Omental fat pad (tissue), 4 donors: Measurements from ENCODE around the gene NSD1. TPM values are rescaled to one million over a fixed set of nuclear protein-coding genes. Genes with fewer than 3 reads are reported as not detected.
"Not testable (repeated sequence)": the region's sequence is repeated elsewhere in the genome, so short reads cannot be mapped to it uniquely, and the experiment has no call there.

Experiments
- ATAC-seq: fragments of 150-250 bp; one replicate; pipeline ENCODE4 v1.9.1; 2016; ENCODE audit warnings: mild to moderate bottlenecking, moderate library complexity; ENCODE audit not compliant: low FRiP score
- DNase-seq: peaks from one replicate; pipeline ENCODE4 v3.0.0-alpha.2; 2019; ENCODE audit warnings: low spot score
- CTCF ChIP-seq, 3 donors: fragments of 450-650 bp; IDR thresholded peaks; one replicate each; pipeline ENCODE4 v1.5.1; 2016 to 2017; ENCODE audit warnings: antibody characterized with exemption in 3 of 3, mild to moderate bottlenecking in 3 of 3, moderate library complexity in 2 of 3
- total RNA-seq, 4 donors: library from RNA; depleted of rRNA; stranded (reverse); fragments of >200 nt; gene quantifications; one replicate each; pipeline ENCODE4 v1.1.0, GENCODE V29; 2016

NSD1 gene
- total RNA-seq, 4 donors from 2014 or later = 32.3 to 52.6 (median 36.1) TPM

GRCh38 chr5:177336112-177336511 lies 202.5 kb downstream of the NSD1 start:
- no peak for DNase-seq
- ATAC-seq = no peak
- TF ChIP-seq CTCF (IDR thresholded peaks at IDR 0.05) = no peak

- DNase-seq (no peak), ATAC-seq (no peak)
- TF ChIP-seq CTCF (IDR thresholded peaks at IDR 0.05) = no peak
Measured at GRCh38 chr5:177336603-177337494, 203.3 kb downstream of the NSD1 start.

DNA sequence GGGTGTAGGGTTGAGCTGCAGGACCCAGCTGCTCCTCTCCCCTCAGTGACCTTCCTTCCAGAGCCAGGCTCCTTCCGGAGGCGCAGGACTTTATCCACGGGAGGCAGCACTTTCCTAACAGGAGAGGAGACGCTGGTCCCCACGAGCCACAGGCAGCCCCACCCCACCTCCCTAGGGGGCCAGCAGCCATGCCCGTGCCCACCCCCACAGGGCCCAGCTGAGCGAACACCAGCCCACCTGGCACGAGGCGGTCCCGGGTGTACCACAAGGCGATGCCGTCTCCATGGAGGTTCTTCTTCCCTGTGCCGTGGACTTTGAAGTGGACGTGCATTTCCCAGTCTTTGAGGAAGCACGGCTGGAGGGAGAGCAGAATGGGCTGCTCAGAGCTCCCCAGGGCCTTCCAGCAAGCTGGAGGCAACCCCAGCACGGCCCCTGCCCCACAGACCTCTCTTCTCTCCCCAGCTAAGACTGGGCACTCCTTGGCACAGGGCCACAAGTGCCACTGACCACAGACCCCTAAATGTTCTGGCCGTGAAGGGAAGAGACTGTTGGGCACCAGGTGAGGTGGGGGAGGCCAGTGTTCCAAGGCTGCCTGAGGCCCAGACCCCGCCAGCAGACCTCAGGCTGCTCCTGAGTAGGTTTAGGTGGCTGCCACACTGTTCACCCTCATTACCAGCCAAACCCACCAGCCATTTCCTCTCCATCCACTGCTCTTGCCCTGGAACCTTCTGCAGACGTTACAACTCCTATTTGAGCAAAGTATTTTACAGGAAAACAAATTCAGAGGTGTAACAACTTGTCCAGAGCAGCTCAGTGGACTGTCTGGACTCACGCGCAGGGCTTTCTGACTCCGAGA lies 204.9 kb downstream of the NSD1 start:
- no peak for TF ChIP-seq CTCF (IDR thresholded peaks at IDR 0.05)
- DNase-seq (no peak), ATAC-seq (no peak)

GRCh38 chr5:177339107-177339638 lies 205.6 kb downstream of the NSD1 start:
- no peak for TF ChIP-seq CTCF (IDR thresholded peaks at IDR 0.05)
- DNase-seq (no peak), ATAC-seq (no peak)

DNA sequence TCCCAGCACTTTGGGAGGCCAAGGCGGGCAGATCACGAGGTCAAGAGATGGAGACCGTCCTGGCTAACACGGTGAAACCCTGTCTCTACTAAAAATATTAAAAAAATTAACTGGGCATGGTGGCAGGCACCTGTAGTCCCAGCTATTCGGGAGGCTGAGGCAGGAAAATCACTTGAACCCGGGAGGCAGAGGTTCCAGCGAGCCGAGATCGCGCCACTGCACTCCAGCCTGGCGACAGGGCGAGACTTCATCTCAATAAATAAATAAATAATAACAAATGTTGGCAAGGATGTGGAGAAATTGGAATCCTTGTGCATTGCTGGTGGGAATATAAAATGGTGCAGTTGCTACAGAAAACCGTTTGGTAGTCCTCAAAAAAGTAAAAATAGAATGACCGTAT lies 209.4 kb downstream of the NSD1 start:
- DNase-seq, ATAC-seq: not testable (repeated sequence)

DNA sequence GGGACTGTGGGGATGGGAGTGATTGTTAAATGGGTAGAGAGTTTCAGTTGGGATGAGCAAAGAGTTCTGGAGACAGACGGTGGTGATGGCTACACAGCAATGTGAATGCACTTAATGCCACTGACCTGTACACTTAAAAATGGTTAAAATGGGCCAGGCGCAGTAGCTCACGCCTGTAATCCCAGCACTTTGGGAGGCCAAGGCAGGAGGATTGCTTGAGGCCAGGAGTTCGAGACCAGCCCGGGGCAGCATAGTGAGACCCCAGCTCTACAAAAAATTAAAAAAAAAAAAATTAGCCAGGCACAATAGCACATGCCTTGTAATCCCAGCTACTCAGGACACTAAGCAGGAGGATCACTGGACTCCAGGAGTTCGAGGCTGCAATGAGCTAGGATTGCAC lies 210.2 kb downstream of the NSD1 start:
- no peak for ATAC-seq
- TF ChIP-seq CTCF (IDR thresholded peaks at IDR 0.05) = no peak
- DNase-seq = no peak

- no peak for ATAC-seq
- DNase-seq = no peak
- TF ChIP-seq CTCF (IDR thresholded peaks at IDR 0.05) = no peak
Measured at GRCh38 chr5:177344891-177345290, 211.3 kb downstream of the NSD1 start.
